ENCODE measurements around the gene ABHD17A.

The ABHD17A gene

DNA sequence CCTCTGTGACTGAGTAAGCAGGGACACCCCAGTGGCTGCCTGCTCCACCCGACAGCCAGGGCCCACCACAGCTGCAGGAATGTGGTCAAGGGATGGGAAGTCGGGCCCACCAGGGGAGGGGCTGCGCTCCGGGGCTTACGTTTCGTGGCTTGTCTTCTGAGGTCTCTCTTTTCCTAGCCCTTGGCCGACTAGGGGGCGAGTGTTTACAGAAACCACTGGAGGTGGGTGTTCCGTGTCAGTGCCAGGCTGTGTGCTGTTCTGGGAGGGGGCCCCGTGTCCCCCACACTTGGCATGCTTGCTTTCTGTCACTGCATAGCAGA lies 24.4 kb upstream of the ABHD17A start:
- no peak for DNase-seq
- TF ChIP-seq, protein P1, sequence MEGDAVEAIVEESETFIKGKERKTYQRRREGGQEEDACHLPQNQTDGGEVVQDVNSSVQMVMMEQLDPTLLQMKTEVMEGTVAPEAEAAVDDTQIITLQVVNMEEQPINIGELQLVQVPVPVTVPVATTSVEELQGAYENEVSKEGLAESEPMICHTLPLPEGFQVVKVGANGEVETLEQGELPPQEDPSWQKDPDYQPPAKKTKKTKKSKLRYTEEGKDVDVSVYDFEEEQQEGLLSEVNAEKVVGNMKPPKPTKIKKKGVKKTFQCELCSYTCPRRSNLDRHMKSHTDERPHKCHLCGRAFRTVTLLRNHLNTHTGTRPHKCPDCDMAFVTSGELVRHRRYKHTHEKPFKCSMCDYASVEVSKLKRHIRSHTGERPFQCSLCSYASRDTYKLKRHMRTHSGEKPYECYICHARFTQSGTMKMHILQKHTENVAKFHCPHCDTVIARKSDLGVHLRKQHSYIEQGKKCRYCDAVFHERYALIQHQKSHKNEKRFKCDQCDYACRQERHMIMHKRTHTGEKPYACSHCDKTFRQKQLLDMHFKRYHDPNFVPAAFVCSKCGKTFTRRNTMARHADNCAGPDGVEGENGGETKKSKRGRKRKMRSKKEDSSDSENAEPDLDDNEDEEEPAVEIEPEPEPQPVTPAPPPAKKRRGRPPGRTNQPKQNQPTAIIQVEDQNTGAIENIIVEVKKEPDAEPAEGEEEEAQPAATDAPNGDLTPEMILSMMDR (IDR thresholded peaks at IDR 0.05), result no peak
- H3K4me3 Mint-ChIP-seq, result no peak overlapping the region
- peaks cover 9% of the 10 kb centered on the region for H3K4me1 Mint-ChIP-seq
- H3K36me3 Mint-ChIP-seq (ENCODE audit: low read depth), result peaks cover 19% of the 10 kb centered on the region
- no peaks in the 10 kb centered on the region for H3K27me3 Mint-ChIP-seq (ENCODE audit: low read depth, poor library complexity)
- no peaks in the 10 kb centered on the region for H3K9me3 Mint-ChIP-seq
- no peak overlapping the region for H3K27ac Mint-ChIP-seq

DNA sequence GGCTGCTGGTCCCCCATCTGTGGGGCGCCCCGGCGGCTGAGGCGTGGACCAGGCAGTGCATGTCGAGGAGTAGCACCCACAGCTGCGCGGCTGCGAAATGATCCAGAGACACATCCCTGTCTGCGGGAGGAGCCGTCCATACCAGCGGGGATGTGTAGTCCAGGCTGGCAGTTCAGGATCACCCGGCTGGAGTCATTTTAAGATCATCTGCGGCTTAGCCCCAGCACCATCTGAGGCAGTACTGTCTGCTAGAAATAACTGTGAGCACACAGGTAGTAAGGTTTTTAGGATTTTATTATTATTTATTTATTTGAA lies 23.0 kb upstream of the ABHD17A start:
- Mint-ChIP-seq H3K4me1 (peaks cover 22% of the 10 kb centered on the region), H3K4me3 (no peak overlapping the region), H3K9me3 (no peaks in the 10 kb centered on the region), H3K36me3 (ENCODE audit: low read depth) (peaks cover 15% of the 10 kb centered on the region), H3K27ac (no peak overlapping the region), H3K27me3 (ENCODE audit: low read depth, poor library complexity) (no peaks in the 10 kb centered on the region)
- TF ChIP-seq, protein P1 (IDR thresholded peaks at IDR 0.05), result no peak
- no peak for DNase-seq

DNA sequence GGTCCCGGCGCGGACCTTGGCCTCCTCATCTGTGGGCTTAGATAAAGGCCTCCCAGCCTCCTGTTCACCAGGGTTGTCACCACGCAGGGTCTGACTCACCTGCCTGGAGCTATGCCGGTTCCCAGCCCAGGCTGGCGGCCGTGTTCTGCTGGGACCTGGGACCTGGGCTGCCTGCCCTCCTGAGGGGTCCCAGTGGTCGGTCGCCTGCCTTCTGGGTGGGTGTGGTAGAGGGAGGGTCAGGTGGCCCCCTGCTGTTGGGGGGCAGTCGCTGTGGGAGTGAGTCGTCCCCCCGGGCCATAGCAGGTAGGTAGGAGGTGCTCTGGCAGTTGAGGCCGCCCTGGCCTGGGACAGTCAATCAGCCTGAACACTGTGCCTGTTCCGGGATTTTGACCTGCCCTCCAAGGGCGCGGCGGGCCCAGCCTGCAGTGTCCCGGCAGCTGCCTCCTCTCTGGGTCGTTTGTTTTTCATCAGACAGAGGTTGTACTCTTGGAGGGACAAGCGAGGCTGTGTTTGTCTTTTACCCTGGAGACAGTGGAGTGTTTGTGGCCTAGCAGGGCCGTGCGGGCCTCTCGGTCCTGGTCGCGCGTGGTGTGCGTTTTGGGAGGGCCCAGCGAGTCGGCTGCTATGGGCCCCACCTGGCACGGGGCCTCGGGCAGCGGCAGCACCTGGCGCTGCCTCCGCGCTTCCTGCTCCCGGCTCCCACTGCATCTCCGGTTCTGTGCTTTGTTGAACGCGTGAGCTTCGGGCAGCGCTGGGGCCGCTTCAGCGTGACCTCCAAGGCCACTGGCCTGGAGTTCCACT lies 22.5 kb upstream of the ABHD17A start:
- DNase-seq, result no peak
- peaks cover 22% of the 10 kb centered on the region for H3K4me1 Mint-ChIP-seq
- no peak overlapping the region for H3K27ac Mint-ChIP-seq
- no peaks in the 10 kb centered on the region for H3K9me3 Mint-ChIP-seq
- H3K4me3 Mint-ChIP-seq, result no peak overlapping the region
- H3K27me3 Mint-ChIP-seq (ENCODE audit: low read depth, poor library complexity), result no peaks in the 10 kb centered on the region
- TF ChIP-seq, protein P1 (IDR thresholded peaks at IDR 0.05), result no peak
- H3K36me3 Mint-ChIP-seq (ENCODE audit: low read depth), result peaks cover 11% of the 10 kb centered on the region

GRCh38 chr19:1906985-1907562 lies 21.8 kb upstream of the ABHD17A start:
- Mint-ChIP-seq H3K36me3 (ENCODE audit: low read depth) (peaks cover 11% of the 10 kb centered on the region), H3K4me1 (peaks cover 22% of the 10 kb centered on the region), H3K27ac (no peak overlapping the region), H3K4me3 (peak overlapping the region; percentile 50), H3K27me3 (ENCODE audit: low read depth, poor library complexity) (no peaks in the 10 kb centered on the region), H3K9me3 (no peaks in the 10 kb centered on the region)
- DNase-seq, result no peak
- TF ChIP-seq, protein P1 (IDR thresholded peaks at IDR 0.05), result no peak

GRCh38 chr19:1905863-1906375 lies 20.6 kb upstream of the ABHD17A start:
- H3K9me3 Mint-ChIP-seq, result no peaks in the 10 kb centered on the region
- H3K27ac Mint-ChIP-seq, result peak overlapping the region; percentile 66
- H3K4me1 Mint-ChIP-seq, result peaks cover 22% of the 10 kb centered on the region
- peak overlapping the region; percentile 90 for H3K4me3 Mint-ChIP-seq
- TF ChIP-seq, protein P1 (IDR thresholded peaks at IDR 0.05), result no peak
- no peak for DNase-seq
- peaks cover 6% of the 10 kb centered on the region for H3K36me3 Mint-ChIP-seq (ENCODE audit: low read depth)
- no peaks in the 10 kb centered on the region for H3K27me3 Mint-ChIP-seq (ENCODE audit: low read depth, poor library complexity)
